H1 (cell line): ENCODE measurements around the gene UIMC1. TPM values are rescaled to one million over a fixed set of nuclear protein-coding genes. Genes with fewer than 3 reads are reported as not detected.

Experiments used
- ATF2 ChIP-seq: IDR thresholded peaks from 2 replicates; pipeline ENCODE4 v1.6.1; 2012; ENCODE audit warnings: low read length, inconsistent platforms
- CHD2 ChIP-seq: IDR thresholded peaks from 2 replicates; pipeline ENCODE4 v1.6.1; 2012; ENCODE audit warnings: low read length, improper control_type of control experiment
- CREB1 ChIP-seq: IDR thresholded peaks from 2 replicates; pipeline ENCODE4 v1.6.1; 2012; ENCODE audit warnings: inconsistent platforms
- FOSL1 ChIP-seq: IDR thresholded peaks from 2 replicates; pipeline ENCODE4 v1.6.1; 2011; ENCODE audit warnings: mild to moderate bottlenecking, low read depth, low read length, moderate library complexity; ENCODE audit not compliant: insufficient read depth
- GTF2F1 ChIP-seq: IDR thresholded peaks from 2 replicates; pipeline ENCODE4 v1.6.1; 2012; ENCODE audit warnings: low read depth, low read length, improper control_type of control experiment, borderline replicate concordance
- POLR2A ChIP-seq, 2 experiments: IDR thresholded peaks; 1 replicate in 1 of 2; 2 replicates in 1 of 2; pipeline ENCODE4 v1.6.1; 2011; ENCODE audit warnings: low read depth in 2 of 2, low read length in 2 of 2, mild to moderate bottlenecking in 2 of 2; ENCODE audit errors: control extremely low read depth in 1 of 2
- RNF2 ChIP-seq: fragments of 200-900, 300-1000 bp; sonication (generic); IDR thresholded peaks from 2 replicates; pipeline ENCODE4 v1.7.1; 2016; ENCODE audit warnings: borderline replicate concordance, low read depth, mild to moderate bottlenecking, antibody characterized with exemption, low read length; ENCODE audit not compliant: poor library complexity, severe bottlenecking; ENCODE audit errors: missing control alignments
- SAP30 ChIP-seq: fragments of 300-600 bp; sonication (generic); IDR thresholded peaks from 2 replicates; pipeline ENCODE4 v1.7.1; 2012; ENCODE audit warnings: low read length, moderate library complexity, mild to moderate bottlenecking, inconsistent platforms; ENCODE audit not compliant: insufficient read depth, insufficient replicate concordance
- SIX5 ChIP-seq: IDR thresholded peaks from 2 replicates; pipeline ENCODE4 v1.6.1; 2011; ENCODE audit warnings: mild to moderate bottlenecking, low read depth, low read length
- SP2 ChIP-seq: IDR thresholded peaks from 2 replicates; pipeline ENCODE4 v1.6.1; 2012; ENCODE audit warnings: mild to moderate bottlenecking, low read length, inconsistent platforms
- polyA plus RNA-seq, 7 experiments: library from polyadenylated mRNA; depleted of rRNA in 3 of 7; stranded (reverse) in 5 of 7; unstranded in 2 of 7; fragments of >200 nt in 5 of 7; fragments of 200-250 nt in 2 of 7; gene quantifications; 1 replicate in 5 of 7; 2 replicates in 1 of 7; 4 replicates in 1 of 7; pipeline versions ENCODE4 v1.2.1 to v1.2.3, GENCODE V29; 2011 to 2013; ENCODE audit warnings: missing spikeins in 2 of 7, mixed read lengths in 2 of 7
- total RNA-seq: library from RNA; stranded (reverse); fragmentation: NEBNext Ultra II Directional; extraction: Animal tissue kit (Norgen Biotek cat#: 25700); gene quantifications from 2 replicates; pipeline ENCODE4 v1.2.1, GENCODE V29; 2021

UIMC1 gene
- total and polyA plus RNA-seq, 2 of the 8 experiments (the other 6 are each of a cell fraction or from before 2014, with no cell fraction given): 12.8 to 43.7 TPM

- TF ChIP-seq FOSL1 (no peak), SAP30 (no peak), SP2 (no peak), SIX5 (no peak), ATF2 (no peak), RNF2 (no peak), POLR2A (IDR thresholded peaks at IDR 0.05; ENCODE audit: control extremely low read depth in 1 of 2, low read depth in 2 of 2, low read length in 2 of 2) (no peak), CREB1 (no peak), CHD2 (no peak), GTF2F1 (no peak)
- TF ChIP-seq, all 59 proteins: peak for 0
These were observed 97.8 kb downstream of the UIMC1 start (continued) for GRCh38 chr5:176908675-176909368.
